ENCODE data around the gene CORO7.

The CORO7 gene

GRCh38 chr16:4393240-4393600 is 23.2 kb downstream of the CORO7 start:
- FAIRE-seq (no peak), DNase-seq (ENCODE audit: insufficient read length, low spot score) (no peak)
- TF ChIP-seq PAX5 (IDR thresholded peaks at IDR 0.05; ENCODE audit: insufficient read depth, low read length, severe bottlenecking), result no peak

- FAIRE-seq (no peak), DNase-seq (ENCODE audit: insufficient read length, low spot score) (no peak)
- TF ChIP-seq PAX5 (IDR thresholded peaks at IDR 0.05; ENCODE audit: insufficient read depth, low read length, severe bottlenecking) (no peak), POLR2AphosphoS5 (IDR thresholded peaks at IDR 0.05; ENCODE audit: low read depth, low read length) (no peak), POU2F2 (IDR thresholded peaks at IDR 0.05; ENCODE audit: low read depth, low read length) (no peak), POLR2A (IDR thresholded peaks at IDR 0.05; ENCODE audit: low read depth, low read length) (no peak), SPI1 (IDR thresholded peaks at IDR 0.05; ENCODE audit: low read depth, low read length) (no peak), TAF1 (IDR thresholded peaks at IDR 0.05; ENCODE audit: low read depth, low read length) (no peak)
Observed at GRCh38 chr16:4392382-4393239, 23.8 kb downstream of the CORO7 start.

- no peak for TF ChIP-seq POLR2AphosphoS5 (IDR thresholded peaks at IDR 0.05; ENCODE audit: low read depth, low read length)
- no peak for TF ChIP-seq PAX5 (IDR thresholded peaks at IDR 0.05; ENCODE audit: insufficient read depth, low read length, severe bottlenecking)
- TF ChIP-seq POU2F2 (IDR thresholded peaks at IDR 0.05; ENCODE audit: low read depth, low read length), result no peak
- TF ChIP-seq TAF1 (IDR thresholded peaks at IDR 0.05; ENCODE audit: low read depth, low read length), result no peak
- FAIRE-seq (no peak), DNase-seq (ENCODE audit: insufficient read length, low spot score) (no peak)
Observed at GRCh38 chr16:4391631-4392381, 24.6 kb downstream of the CORO7 start.

- no peak for TF ChIP-seq POLR2AphosphoS5 (IDR thresholded peaks at IDR 0.05; ENCODE audit: low read depth, low read length)
- no peak for TF ChIP-seq PAX5 (IDR thresholded peaks at IDR 0.05; ENCODE audit: insufficient read depth, low read length, severe bottlenecking)
- no peak for TF ChIP-seq SPI1 (IDR thresholded peaks at IDR 0.05; ENCODE audit: low read depth, low read length)
- no peak for TF ChIP-seq TAF1 (IDR thresholded peaks at IDR 0.05; ENCODE audit: low read depth, low read length)
- TF ChIP-seq POLR2A (IDR thresholded peaks at IDR 0.05; ENCODE audit: low read depth, low read length), result no peak
- no peak for TF ChIP-seq POU2F2 (IDR thresholded peaks at IDR 0.05; ENCODE audit: low read depth, low read length)
- FAIRE-seq (no peak), DNase-seq (ENCODE audit: insufficient read length, low spot score) (no peak)
Observed at GRCh38 chr16:4390266-4391260, 25.8 kb downstream of the CORO7 start.

- TF ChIP-seq PAX5 (IDR thresholded peaks at IDR 0.05; ENCODE audit: insufficient read depth, low read length, severe bottlenecking), result no peak
- no peak for TF ChIP-seq POLR2A (IDR thresholded peaks at IDR 0.05; ENCODE audit: low read depth, low read length)
- TF ChIP-seq POLR2AphosphoS5 (IDR thresholded peaks at IDR 0.05; ENCODE audit: low read depth, low read length), result no peak; the same call in 1 of the 2 replicates
- TF ChIP-seq TAF1 (IDR thresholded peaks at IDR 0.05; ENCODE audit: low read depth, low read length), result no peak
- TF ChIP-seq POU2F2 (IDR thresholded peaks at IDR 0.05; ENCODE audit: low read depth, low read length), result no peak
- TF ChIP-seq SPI1 (IDR thresholded peaks at IDR 0.05; ENCODE audit: low read depth, low read length), result no peak
- no peak for FAIRE-seq
- no peak for DNase-seq (ENCODE audit: insufficient read length, low spot score)
Observed at GRCh38 chr16:4389051-4389955, 27.1 kb downstream of the CORO7 start.

- FAIRE-seq (no peak), DNase-seq (ENCODE audit: insufficient read length, low spot score) (no peak)
- no peak for TF ChIP-seq POLR2A (IDR thresholded peaks at IDR 0.05; ENCODE audit: low read depth, low read length)
- TF ChIP-seq POLR2AphosphoS5 (IDR thresholded peaks at IDR 0.05; ENCODE audit: low read depth, low read length), result no peak
- no peak for TF ChIP-seq PAX5 (IDR thresholded peaks at IDR 0.05; ENCODE audit: insufficient read depth, low read length, severe bottlenecking)
- no peak for TF ChIP-seq SPI1 (IDR thresholded peaks at IDR 0.05; ENCODE audit: low read depth, low read length)
- TF ChIP-seq TAF1 (IDR thresholded peaks at IDR 0.05; ENCODE audit: low read depth, low read length), result no peak
- TF ChIP-seq POU2F2 (IDR thresholded peaks at IDR 0.05; ENCODE audit: low read depth, low read length), result no peak
Observed at GRCh38 chr16:4388271-4389021, 27.9 kb downstream of the CORO7 start.

GRCh38 chr16:4387781-4388180 is 28.6 kb downstream of the CORO7 start:
- DNase-seq (ENCODE audit: insufficient read length, low spot score) (no peak), FAIRE-seq (no peak)
- TF ChIP-seq POLR2AphosphoS5 (IDR thresholded peaks at IDR 0.05; ENCODE audit: low read depth, low read length) (no peak), PAX5 (IDR thresholded peaks at IDR 0.05; ENCODE audit: insufficient read depth, low read length, severe bottlenecking) (no peak), POU2F2 (IDR thresholded peaks at IDR 0.05; ENCODE audit: low read depth, low read length) (no peak), SPI1 (IDR thresholded peaks at IDR 0.05; ENCODE audit: low read depth, low read length) (no peak), TAF1 (IDR thresholded peaks at IDR 0.05; ENCODE audit: low read depth, low read length) (no peak), POLR2A (IDR thresholded peaks at IDR 0.05; ENCODE audit: low read depth, low read length) (no peak)
